Measurements from ENCODE around the gene RPUSD4.

Gene RPUSD4

DNA sequence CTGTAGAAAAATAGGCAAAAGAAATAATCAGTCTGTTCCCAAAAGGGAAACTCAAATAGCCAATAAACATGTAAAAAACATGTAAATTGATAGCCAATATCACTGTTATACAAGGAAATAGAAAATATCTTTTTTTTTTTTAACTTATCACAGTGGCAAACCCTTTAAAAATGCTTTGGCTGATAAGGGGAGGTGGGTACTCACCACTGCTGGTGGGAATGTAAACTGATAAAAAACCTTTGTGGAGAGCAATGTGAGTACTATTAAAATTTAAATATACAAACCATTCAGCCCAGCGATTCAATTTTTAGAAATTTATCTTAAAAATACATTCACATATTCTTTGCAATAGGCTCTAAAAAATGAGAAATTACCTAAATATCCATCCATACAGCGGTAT is 3.6 kb downstream of the RPUSD4 start:
- TF ChIP-seq, protein P1, sequence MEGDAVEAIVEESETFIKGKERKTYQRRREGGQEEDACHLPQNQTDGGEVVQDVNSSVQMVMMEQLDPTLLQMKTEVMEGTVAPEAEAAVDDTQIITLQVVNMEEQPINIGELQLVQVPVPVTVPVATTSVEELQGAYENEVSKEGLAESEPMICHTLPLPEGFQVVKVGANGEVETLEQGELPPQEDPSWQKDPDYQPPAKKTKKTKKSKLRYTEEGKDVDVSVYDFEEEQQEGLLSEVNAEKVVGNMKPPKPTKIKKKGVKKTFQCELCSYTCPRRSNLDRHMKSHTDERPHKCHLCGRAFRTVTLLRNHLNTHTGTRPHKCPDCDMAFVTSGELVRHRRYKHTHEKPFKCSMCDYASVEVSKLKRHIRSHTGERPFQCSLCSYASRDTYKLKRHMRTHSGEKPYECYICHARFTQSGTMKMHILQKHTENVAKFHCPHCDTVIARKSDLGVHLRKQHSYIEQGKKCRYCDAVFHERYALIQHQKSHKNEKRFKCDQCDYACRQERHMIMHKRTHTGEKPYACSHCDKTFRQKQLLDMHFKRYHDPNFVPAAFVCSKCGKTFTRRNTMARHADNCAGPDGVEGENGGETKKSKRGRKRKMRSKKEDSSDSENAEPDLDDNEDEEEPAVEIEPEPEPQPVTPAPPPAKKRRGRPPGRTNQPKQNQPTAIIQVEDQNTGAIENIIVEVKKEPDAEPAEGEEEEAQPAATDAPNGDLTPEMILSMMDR (IDR thresholded peaks at IDR 0.05): no peak

DNA sequence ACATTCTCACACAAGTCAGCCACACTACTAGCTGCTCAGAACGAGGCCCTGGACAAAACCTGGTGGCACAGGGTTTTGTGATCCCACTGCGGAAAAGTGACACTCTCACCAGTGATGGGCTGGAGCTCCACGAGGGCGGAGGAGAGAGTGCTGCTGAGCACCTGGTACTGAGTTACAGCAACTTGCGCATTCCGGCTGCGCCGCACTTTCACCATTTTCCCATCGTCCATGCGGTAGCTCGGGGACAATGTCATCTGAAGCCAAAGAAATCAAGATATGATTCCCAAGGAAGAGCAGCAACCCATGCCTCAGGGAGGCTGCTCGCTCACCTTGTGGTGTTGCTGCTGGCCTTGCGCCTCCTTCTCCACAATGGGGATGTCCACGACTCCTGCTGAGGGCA is 6.1 kb downstream of the RPUSD4 start:
- TF ChIP-seq, protein P1 (IDR thresholded peaks at IDR 0.05): no peak

DNA sequence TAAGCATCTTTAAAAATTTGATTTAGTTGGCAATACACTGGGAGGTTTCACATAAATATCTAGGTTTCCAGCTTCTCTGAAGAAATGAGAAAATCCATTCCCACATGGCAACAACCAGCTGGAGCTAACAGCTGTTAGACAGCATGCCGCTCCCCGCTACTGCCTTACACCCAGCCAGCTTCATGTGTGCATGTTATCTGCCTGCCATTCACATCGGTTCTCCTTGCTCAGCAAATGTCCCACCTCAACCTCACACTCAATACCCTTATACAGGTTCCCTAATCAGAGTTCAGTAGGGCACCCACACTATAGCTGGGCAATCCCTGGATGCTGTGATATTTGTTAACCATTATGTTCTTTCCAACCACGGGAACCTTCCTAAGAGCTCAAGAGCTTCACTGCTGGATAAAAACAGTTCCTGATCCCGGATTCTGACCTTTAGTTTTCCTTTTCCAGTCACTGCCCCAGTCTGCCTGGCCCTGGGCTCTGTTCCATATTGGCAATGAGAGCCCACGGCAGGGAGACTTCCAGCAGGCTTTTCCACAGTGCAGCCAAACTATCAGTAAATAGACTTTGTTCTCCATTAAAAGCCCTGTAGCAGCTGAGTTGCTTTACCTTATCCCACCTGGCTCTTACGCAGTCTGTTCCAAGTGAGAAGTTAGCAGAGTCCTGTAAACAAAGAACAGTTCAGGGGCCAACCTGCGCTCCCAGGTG is 8.6 kb downstream of the RPUSD4 start:
- TF ChIP-seq, protein P1 (IDR thresholded peaks at IDR 0.05): no peak

DNA sequence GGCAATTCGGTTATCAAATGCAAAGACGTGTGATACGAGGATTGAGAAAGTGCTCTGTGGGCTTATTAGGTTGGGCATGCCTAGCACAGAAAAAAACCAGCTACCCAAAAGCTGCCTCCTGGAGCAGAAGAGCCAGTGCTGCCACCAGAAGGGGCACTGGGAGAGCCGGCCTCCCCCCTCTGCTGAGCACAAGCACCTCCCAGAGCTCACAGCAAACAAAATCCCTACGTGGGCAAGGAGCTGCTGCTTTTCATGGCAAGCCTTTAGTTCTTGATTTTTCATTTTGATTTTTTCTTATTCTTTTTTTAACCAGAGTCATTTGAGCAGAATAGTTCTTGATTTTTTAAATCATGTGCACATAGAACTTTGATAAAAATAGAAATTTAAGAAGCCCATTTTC is 12.8 kb downstream of the RPUSD4 start:
- TF ChIP-seq, protein P1 (IDR thresholded peaks at IDR 0.05): no peak

DNA sequence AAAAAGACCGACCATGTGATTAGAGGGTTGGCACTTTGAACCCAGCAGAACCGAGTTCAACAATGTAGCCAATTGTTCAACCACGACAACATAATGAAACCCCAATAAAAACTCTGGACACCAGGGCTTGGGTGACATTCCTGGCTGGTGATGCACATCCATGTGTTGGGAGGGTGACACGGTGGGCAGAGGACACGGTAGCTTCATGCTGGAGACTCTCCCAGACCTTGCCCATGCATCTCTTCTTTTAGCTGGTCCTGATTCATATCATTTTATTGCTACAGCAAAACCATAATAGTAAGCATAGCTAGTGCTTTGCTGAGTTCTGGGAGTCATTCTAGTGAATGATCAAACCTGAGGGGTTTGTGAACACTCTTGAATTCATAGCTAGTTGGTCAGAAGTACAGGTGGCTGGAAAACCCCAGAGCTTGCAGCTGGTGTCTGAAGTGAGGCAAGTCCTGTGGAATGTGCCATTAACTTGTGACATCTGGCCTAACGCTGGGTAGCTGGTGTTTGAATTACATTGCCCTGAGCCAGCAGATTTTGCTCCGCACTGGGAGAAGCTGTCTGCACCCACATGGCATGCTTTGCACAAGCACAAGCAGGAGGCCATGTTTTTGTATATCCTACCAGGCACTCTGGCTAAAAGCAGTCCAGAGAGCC is 14.0 kb downstream of the RPUSD4 start:
- TF ChIP-seq, protein P1 (IDR thresholded peaks at IDR 0.05): no peak

DNA sequence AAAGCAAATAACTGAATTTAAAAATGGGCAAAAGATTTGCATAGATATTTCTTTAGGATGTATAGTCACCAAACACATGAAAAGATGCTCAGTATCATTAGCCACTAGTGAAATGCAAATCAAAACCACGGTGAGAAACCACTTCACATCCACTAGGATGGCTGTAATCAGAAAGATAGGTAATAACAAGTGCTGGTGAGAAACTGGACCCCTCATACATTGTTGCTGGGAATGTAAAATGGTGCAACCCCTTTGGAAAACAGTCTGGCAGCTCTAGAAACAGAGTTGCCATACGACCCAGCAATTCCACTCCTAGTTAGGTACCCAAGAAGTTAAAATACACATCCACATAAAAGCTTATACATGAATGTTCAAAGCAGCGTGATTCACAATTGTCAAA is 16.3 kb downstream of the RPUSD4 start:
- TF ChIP-seq, protein P1 (IDR thresholded peaks at IDR 0.05): no peak

DNA sequence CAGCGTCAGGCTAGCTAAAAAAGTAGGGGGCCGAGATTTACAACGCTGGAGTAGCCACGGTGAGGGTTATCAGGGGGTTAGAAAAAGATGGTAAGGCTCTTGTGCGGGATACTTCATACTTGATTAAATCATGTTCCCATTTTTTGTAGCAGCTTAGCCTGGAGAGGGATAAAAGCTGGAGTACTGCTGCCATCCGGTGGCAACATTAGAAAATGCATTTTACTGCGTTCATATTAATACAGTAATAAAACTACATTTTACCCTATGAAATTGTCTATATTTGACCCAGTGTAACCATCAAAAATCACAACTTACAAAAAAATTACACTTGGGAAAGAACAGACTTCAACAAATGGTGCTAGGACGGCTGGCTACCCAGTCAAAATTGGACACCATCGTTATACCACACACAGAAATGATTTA is 17.3 kb downstream of the RPUSD4 start:
- TF ChIP-seq, protein P1 (IDR thresholded peaks at IDR 0.05): peak; percentile 71
